ENCODE data around the gene TMEM115. TPM values are rescaled to one million over a fixed set of nuclear protein-coding genes. Genes with fewer than 3 reads are reported as not detected.

Gene TMEM115
- total RNA-seq, 1 experiment from 2014 or later = 17.3 TPM

Other genes with a start within 250 kb of the TMEM115 start
- 3.9 and 7.8 TPM in 2 replicates for gene SEMA3F, start 204.2 kb downstream of the TMEM115 start, total RNA-seq (2021)
- gene GNAT1, start 167.9 kb downstream of the TMEM115 start, total RNA-seq (2021) = not detected in 2 replicates
- gene SLC38A3, start 154.2 kb downstream of the TMEM115 start, total RNA-seq (2021) = 0.31 TPM in 1 of 2 replicates, not detected in the other
- gene GNAI2, start 123.3 kb downstream of the TMEM115 start, total RNA-seq (2021) = 115 and 124 TPM in 2 replicates
- gene SEMA3B, start 90.4 kb downstream of the TMEM115 start, total RNA-seq (2021) = 0.43 and 2.0 TPM in 2 replicates
- not detected in 2 replicates for gene LSMEM2, start 80.4 kb downstream of the TMEM115 start, total RNA-seq (2021)
- 62.2 and 77.4 TPM in 2 replicates for gene IFRD2, start 67.1 kb downstream of the TMEM115 start, total RNA-seq (2021)
- 3.0 and 3.7 TPM in 2 replicates for gene HYAL3, start 60.1 kb downstream of the TMEM115 start, total RNA-seq (2021)
- gene NAA80, start 60.1 kb downstream of the TMEM115 start, total RNA-seq (2021) = 5.3 and 7.0 TPM in 2 replicates
- 0.37 TPM in 1 of 2 replicates, not detected in the other for gene HYAL1, start 55.9 kb downstream of the TMEM115 start, total RNA-seq (2021)
- 17.7 and 18.1 TPM in 2 replicates for gene HYAL2, start 36.8 kb downstream of the TMEM115 start, total RNA-seq (2021)
- gene TUSC2, start 31.3 kb downstream of the TMEM115 start, total RNA-seq (2021) = 14.6 and 15.2 TPM in 2 replicates
- 10.2 and 14.4 TPM in 2 replicates for gene RASSF1, start 18.7 kb downstream of the TMEM115 start, total RNA-seq (2021)
- gene ZMYND10, start 13.8 kb downstream of the TMEM115 start, total RNA-seq (2021) = 0.67 and 1.0 TPM in 2 replicates
- 15.2 and 16.0 TPM in 2 replicates for gene NPRL2, start 8.7 kb downstream of the TMEM115 start, total RNA-seq (2021)
- gene CYB561D2, start 8.7 kb downstream of the TMEM115 start, total RNA-seq (2021) = 7.9 and 8.2 TPM in 2 replicates
- gene CACNA2D2, start 144.1 kb upstream of the TMEM115 start, total RNA-seq (2021) = 0.17 and 0.68 TPM in 2 replicates
- 1.5 and 4.9 TPM in 2 replicates for gene C3orf18, start 208.2 kb upstream of the TMEM115 start, total RNA-seq (2021)
- gene HEMK1, start 210.0 kb upstream of the TMEM115 start, total RNA-seq (2021) = 5.7 and 7.9 TPM in 2 replicates